8988T (cell line): Measurements from ENCODE around the gene DAZL.

ENCODE experiments used
- DNase-seq: peaks from one replicate; pipeline ENCODE4 v3.0.0; 2011

DAZL gene

GRCh38 chr3:16589867-16590624 lies 15.2 kb downstream of the DAZL start:
- DNase-seq, result no peak

- DNase-seq, result no peak
These were observed 16.1 kb downstream of the DAZL start for GRCh38 chr3:16589120-16589519.

GRCh38 chr3:16587681-16588060 lies 17.6 kb downstream of the DAZL start:
- DNase-seq, result no peak

DNA sequence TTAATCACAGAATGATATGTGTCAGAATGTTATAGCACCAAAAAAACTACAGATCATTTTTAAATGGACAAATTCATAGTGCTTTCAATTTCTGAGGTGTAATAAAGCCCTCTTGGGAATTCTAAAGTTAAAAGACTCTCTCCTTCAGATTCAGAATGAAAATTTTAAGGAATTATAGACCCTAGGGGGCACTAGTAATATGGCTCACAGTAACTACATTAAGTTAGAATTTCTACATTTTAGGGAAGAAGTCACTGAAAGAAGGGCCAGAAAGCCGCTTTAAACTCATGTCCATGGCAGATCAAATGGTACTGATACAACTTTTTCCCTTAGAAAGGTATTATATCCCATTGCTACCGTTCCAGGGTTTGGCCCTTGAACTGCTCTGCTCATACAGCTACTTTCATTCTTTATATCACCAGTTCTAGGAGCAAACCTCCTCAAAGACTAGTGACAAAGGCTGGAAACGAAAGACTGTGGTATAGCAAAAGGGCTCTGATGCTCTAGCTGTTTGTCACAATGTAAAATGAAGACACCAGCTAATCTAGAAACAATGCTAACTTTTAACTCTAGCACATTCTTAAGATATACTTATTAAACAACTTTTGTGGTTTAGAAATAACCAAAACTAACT lies 18.1 kb downstream of the DAZL start:
- no peak for DNase-seq

- DNase-seq, result no peak
These were observed 20.3 kb downstream of the DAZL start for GRCh38 chr3:16584880-16585279.

DNA sequence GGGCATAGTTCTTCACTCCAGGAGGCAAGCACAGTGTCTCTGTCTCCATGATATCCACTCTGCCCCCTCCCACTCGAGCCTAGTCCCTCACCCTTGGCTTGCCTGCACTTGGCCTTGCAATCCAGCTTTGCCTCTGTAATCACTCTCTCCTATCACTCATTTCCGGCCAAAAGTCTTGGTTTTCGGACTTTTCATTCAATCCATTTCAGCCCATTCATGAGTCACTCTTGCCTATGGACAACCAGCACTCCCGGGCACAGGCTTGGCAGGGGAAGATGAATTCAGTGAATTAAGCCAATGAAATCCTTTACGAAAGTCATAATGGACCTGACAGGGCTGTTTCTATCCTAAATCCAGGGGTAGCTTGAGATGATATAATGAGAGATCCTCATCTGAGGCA lies 21.7 kb downstream of the DAZL start:
- no peak for DNase-seq

DNA sequence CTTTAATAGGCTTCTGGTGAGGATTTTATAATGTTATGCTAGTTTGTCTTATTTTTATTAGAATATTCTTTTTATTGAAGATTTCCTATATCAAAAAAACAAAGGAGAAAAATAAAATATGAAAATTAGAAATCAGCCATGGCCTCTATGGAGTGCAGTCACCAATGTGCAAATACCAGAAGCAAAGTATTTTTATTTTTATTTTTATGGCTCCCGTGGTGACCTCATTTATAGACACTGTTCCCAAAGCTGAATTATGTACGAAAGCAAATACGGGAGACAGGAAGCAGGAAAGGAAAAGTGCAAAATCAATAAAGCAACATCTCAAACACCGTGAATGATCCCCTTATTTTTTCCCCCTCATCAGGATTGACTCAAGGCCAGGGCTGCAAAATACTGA lies 35.1 kb downstream of the DAZL start:
- DNase-seq, result no peak

DNA sequence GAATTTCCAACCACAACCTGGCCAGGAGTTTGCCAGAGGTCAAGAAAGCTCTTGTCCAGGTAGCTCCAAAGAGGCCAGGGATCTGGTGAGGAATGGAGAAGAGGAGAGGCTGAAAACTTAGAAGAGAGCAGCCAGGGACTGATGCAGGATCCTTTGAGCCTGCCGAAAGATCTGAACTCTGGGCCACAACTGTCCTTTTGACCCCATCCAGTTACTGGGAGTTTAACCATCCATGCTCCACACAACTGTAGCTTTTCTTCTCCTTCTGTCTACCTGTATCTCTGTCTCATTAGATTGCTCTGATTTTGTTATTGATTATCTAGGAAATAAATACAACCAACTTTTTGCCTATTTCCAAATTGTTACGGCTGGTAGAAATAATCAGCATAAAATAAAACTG lies 36.7 kb downstream of the DAZL start:
- DNase-seq, result no peak

- DNase-seq, result no peak
These were observed 37.1 kb downstream of the DAZL start for GRCh38 chr3:16568115-16568514.

DNA sequence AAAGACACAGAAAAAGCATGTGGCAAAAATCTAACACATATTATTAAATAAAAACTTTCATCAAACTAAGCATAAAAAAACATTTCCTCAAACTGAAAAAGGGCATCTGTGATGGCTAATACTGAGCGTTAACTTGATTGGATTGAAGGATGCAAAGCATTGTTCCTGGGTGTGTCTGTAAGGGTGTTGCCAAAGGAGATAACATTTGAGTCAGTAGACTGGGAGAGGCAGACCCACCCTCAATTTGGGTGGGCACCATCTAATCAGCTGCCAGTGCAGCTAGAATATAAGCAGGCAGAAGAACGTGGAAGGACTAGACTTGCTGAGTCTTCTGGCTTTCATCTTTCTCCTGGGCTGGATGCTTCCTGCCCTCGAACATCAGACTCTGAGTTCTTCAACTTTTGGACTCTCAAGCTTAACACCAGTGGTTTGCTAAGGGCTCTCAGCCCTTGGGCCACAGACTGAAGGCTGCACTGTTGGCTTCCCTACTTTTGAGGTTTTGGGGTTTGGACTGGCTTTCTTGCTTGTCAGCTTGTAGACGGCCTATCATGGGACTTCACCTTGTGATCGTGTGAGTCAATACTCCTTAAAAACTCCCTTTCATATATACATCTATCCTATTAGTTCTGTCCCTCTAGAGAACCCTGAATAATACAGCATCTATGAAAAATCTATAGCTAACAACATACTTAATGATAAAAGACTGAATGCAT lies 45.4 kb downstream of the DAZL start:
- DNase-seq, result no peak

GRCh38 chr3:16554126-16554525 lies 51.1 kb downstream of the DAZL start:
- no peak for DNase-seq

- DNase-seq, result no peak
These were observed 52.5 kb downstream of the DAZL start for GRCh38 chr3:16552757-16553156.

GRCh38 chr3:16551342-16551976 lies 53.8 kb downstream of the DAZL start:
- DNase-seq, result no peak

GRCh38 chr3:16550676-16551341 lies 54.4 kb downstream of the DAZL start:
- DNase-seq, result peak; percentile 33

DNA sequence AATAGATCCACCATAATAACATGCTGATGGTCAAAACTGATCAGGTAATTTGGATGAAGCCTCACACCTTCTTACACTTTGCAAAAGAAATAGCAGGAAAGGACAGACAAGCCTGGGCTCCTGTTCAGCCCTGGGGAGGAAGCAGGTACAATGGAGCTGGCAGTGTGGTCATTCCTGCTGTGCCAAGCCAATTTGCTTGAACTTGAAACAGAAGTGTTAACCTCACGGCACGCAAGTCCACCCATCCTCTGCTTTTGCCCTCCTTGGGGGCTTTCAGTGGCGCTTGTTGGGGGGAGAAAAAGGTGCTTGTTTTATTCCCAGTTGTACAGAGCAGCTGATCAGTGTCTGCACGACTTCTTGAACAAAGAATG lies 54.9 kb downstream of the DAZL start:
- no peak for DNase-seq

DNA sequence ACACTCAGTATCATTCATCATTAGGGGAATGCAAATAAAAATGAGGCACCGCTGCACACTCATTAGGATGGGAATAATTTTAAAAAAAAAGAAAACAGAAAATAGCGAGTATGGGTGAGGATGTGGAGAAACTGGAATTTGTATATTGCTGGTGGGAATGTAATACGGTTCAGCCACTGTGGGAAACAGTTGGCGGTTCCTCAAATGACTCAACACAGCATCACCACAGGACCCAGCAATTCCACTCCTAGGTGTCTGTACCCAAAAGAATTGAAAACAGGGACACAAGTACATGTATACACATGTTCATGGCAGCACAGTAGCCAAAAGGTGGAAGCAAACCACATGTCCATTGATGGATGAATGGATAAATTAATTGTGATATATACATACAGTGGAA lies 56.5 kb downstream of the DAZL start:
- no peak for DNase-seq

GRCh38 chr3:16547561-16548357 lies 57.5 kb downstream of the DAZL start:
- no peak for DNase-seq

DNA sequence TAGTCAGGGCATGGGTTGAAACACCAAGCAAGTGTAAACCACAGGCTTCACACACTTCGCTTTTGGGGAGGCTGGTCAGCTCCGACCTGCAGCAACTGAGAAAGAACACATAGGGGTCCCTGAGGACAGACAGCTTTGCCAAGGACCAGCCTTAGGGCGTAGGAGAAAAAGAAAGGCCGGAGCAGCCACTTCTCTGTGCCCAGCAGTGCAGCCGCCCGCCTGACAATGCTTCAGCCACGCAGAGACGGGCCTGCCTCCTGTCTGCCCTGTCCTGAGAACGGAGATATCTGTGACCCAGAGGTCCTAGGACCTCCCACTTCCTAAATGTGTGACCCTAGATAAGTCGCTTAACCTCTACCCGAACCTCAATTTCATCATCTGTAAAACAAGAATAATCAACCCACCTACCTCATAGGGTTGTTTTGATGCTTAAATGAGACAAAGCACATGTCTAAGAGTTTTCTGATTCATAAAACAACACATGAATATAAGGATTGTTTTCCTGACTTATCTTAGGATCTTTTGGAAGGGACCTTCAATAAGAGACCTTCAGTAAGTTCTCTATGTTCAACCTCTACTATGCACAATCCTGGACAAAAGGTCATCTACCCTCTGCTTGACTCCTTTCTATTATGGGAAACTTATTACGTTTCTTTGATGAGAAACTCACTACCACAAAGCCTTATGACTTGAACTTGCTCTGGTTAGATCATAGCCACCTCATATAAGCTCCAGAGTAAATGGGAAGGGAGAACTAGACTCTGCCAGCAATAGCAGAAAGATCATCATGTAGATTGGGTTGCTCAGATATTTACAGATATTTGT lies 58.8 kb downstream of the DAZL start:
- no peak for DNase-seq

- DNase-seq, result no peak
These were observed 59.6 kb downstream of the DAZL start for GRCh38 chr3:16545413-16546185.

- DNase-seq, result no peak
These were observed 61.9 kb downstream of the DAZL start for GRCh38 chr3:16543242-16543864.
